CD14-positive monocyte (primary cell): ENCODE data around the gene GRK3. TPM values are rescaled to one million over a fixed set of nuclear protein-coding genes. Genes with fewer than 3 reads are reported as not detected.

ENCODE experiments used
- DNase-seq, 3 donors: peaks; one replicate each; pipeline ENCODE4 v3.0.0-alpha.2; 2011 to 2022
- H2AFZ ChIP-seq: 2 replicates; pipeline ENCODE4 v1.6.0; 2012; ENCODE audit warnings: mild to moderate bottlenecking, low read depth, low read length, inconsistent platforms; ENCODE audit not compliant: insufficient read depth, poor library complexity, severe bottlenecking
- H3K27ac ChIP-seq, 2 donors: 1 replicate in 1 of 2; 2 replicates in 1 of 2; pipeline ENCODE4 v1.5.1; 2012 to 2013; ENCODE audit warnings: low read length in 2 of 2, control low read depth in 1 of 2, inconsistent platforms in 1 of 2, low read depth in 1 of 2, mild to moderate bottlenecking in 1 of 2
- H3K27me3 ChIP-seq, 2 donors: one replicate each; pipeline versions ENCODE4 v1.6.0 to v1.6.1; 2011 to 2013; ENCODE audit warnings: low read length in 2 of 2; ENCODE audit not compliant: control insufficient read depth in 2 of 2, insufficient read depth in 2 of 2
- H3K36me3 ChIP-seq, 2 donors: replicated peaks in 1 of 2; 1 replicate in 1 of 2; 2 replicates in 1 of 2; pipeline versions ENCODE4 v1.5.1 to v1.6.1; 2012 to 2013; ENCODE audit warnings: low read length in 2 of 2, control low read depth in 1 of 2, inconsistent platforms in 1 of 2, mild to moderate bottlenecking in 1 of 2; ENCODE audit not compliant: insufficient read depth in 2 of 2, control insufficient read depth in 1 of 2
- H3K4me1 ChIP-seq, 2 donors: 1 replicate in 1 of 2; 2 replicates in 1 of 2; pipeline versions ENCODE4 v1.5.1 to v1.6.1; 2012 to 2013; ENCODE audit warnings: low read length in 2 of 2, control low read depth in 1 of 2, inconsistent platforms in 1 of 2, mild to moderate bottlenecking in 1 of 2, moderate library complexity in 1 of 2; ENCODE audit not compliant: insufficient read depth in 2 of 2, control insufficient read depth in 1 of 2
- H3K4me2 ChIP-seq: replicated peaks from 2 replicates; pipeline ENCODE3; 2012; ENCODE audit warnings: low read length, moderate library complexity, mild to moderate bottlenecking; ENCODE audit not compliant: poor library complexity, severe bottlenecking; ENCODE audit errors: extremely low read depth
- H3K4me3 ChIP-seq, 3 experiments: fragments of 200-600 bp in 1 of 3; sonication (generic) in 1 of 3; replicated peaks in 1 of 3; 1 replicate in 2 of 3; 2 replicates in 1 of 3; pipeline ENCODE4 v1.5.1; 2011 to 2013; ENCODE audit warnings: low read length in 3 of 3, mild to moderate bottlenecking in 3 of 3, control low read depth in 2 of 3, low read depth in 2 of 3, inconsistent platforms in 1 of 3, moderate library complexity in 1 of 3
- H3K79me2 ChIP-seq: 2 replicates; pipeline ENCODE4 v1.6.0; 2012; ENCODE audit warnings: mild to moderate bottlenecking, control low read depth, inconsistent platforms, low read length, moderate library complexity; ENCODE audit not compliant: insufficient read depth
- H3K9ac ChIP-seq: 2 replicates; pipeline ENCODE4 v1.6.0; 2017; ENCODE audit warnings: low read length, mild to moderate bottlenecking; ENCODE audit not compliant: insufficient read depth, poor library complexity, severe bottlenecking
- H3K9me3 ChIP-seq, 2 donors: replicated peaks in 1 of 2; 1 replicate in 1 of 2; 2 replicates in 1 of 2; pipeline versions ENCODE4 v1.5.1 to v1.6.1; 2012 to 2013; ENCODE audit warnings: low read length in 2 of 2, control low read depth in 1 of 2; ENCODE audit not compliant: control insufficient read depth in 1 of 2, insufficient read depth in 1 of 2
- H4K20me1 ChIP-seq: 2 replicates; pipeline ENCODE4 v1.6.0; 2012; ENCODE audit warnings: mild to moderate bottlenecking, low read length, control low read depth, moderate library complexity; ENCODE audit not compliant: insufficient read depth
- H3K27ac Mint-ChIP-seq, 7 donors: one replicate each; pipeline ENCODE4 v1.8.0; 2020; ENCODE audit warnings: mild to moderate bottlenecking in 7 of 7, mixed read lengths in 7 of 7, moderate library complexity in 6 of 7, inconsistent platforms in 2 of 7
- H3K27me3 Mint-ChIP-seq, 3 donors: one replicate each; pipeline ENCODE4 v1.8.0; 2021 to 2022; ENCODE audit warnings: low read depth in 3 of 3, mild to moderate bottlenecking in 3 of 3, mixed read lengths in 3 of 3, moderate library complexity in 3 of 3, inconsistent platforms in 1 of 3
- H3K36me3 Mint-ChIP-seq, 2 donors: one replicate each; pipeline ENCODE4 v1.8.0; 2020; ENCODE audit warnings: mixed read lengths in 2 of 2, inconsistent platforms in 1 of 2, mild to moderate bottlenecking in 1 of 2
- H3K4me1 Mint-ChIP-seq: one replicate; pipeline ENCODE4 v1.8.0; 2020; ENCODE audit warnings: mild to moderate bottlenecking, mixed read lengths
- H3K4me3 Mint-ChIP-seq, 2 donors: one replicate each; pipeline ENCODE4 v1.8.0; 2020; ENCODE audit warnings: mild to moderate bottlenecking in 2 of 2, mixed read lengths in 2 of 2, moderate library complexity in 1 of 2
- H3K9me3 Mint-ChIP-seq, 7 donors: one replicate each; pipeline ENCODE4 v1.8.0; 2020 to 2022; ENCODE audit warnings: mixed read lengths in 7 of 7, mild to moderate bottlenecking in 6 of 7, moderate library complexity in 6 of 7, inconsistent platforms in 2 of 7
- WGBS: methylation state at CpG from one replicate; pipeline ENCODE4 v1.1.5; 2013; ENCODE audit warnings: missing lambda C conversion rate; ENCODE audit not compliant: insufficient coverage; 5-methylcytosine and 5-hydroxymethylcytosine counted together
- intact Hi-C, 2 donors: fragments of 100-400 bp; cut with micrococcal nuclease; formaldehyde crosslinking; loops; one replicate each; pipeline versions ENCODE4 v1.15.0 to v1.15.1; 2023
- polyA plus RNA-seq, 3 donors: library from polyadenylated mRNA; depleted of rRNA in 1 of 3; unstranded in 2 of 3; stranded (reverse) in 1 of 3; fragments of 300-500 nt in 2 of 3; fragments of >200 nt in 1 of 3; fragmentation: Illumina TruSeq in 2 of 3; gene quantifications; 1 replicate in 2 of 3; 2 replicates in 1 of 3; pipeline ENCODE4 v1.2.3, GENCODE V29; 2012 to 2021
- TF ChIP-seq, protein P1 (sequence below): fragments of 200-600 bp; IDR thresholded peaks from one replicate; pipeline ENCODE4 v1.8.0; 2022; ENCODE audit warnings: antibody characterized with exemption, mild to moderate bottlenecking

The GRK3 gene
- polyA plus RNA-seq, 3 donors = 8.3 to 33.3 (median 9.6) TPM

DNA sequence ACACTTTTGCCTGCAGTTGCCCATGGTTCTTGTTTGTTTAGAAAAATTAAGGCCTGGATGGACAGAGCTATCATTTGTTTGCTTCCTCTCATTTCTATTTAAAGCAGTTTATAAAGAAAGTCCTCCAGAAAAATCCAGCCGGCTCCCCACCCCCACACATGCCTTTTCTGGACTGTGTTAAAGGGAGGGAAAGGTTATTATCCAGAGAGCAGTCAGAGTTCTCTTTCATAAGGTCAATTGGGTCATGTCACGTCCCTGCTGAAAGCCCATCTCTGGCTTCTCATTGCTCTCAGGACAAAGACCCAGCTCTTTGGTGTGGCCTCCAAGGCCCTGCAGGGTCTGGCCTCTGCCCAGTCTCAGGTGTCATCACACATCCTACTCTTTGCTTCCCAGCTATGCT, 9.8 kb upstream of the GRK3 start:
- H3K4me1 Mint-ChIP-seq = no peaks in the 10 kb centered on the region
- Histone ChIP-seq H3K9ac (no peak overlapping the region), H4K20me1 (no peaks in the 10 kb centered on the region), H3K9me3 (peaks cover 0 to 8% of the 10 kb centered on the region in 2 donors), H3K27ac (no peak overlapping the region), H2AFZ (no peak overlapping the region), H3K27me3 (no peaks in the 10 kb centered on the region), H3K4me3 (no peak overlapping the region), H3K4me1 (no peaks in the 10 kb centered on the region), H3K4me2 (no peak overlapping the region), H3K36me3 (no peaks in the 10 kb centered on the region), H3K79me2 (no peaks in the 10 kb centered on the region)
- H3K27me3 Mint-ChIP-seq = peaks cover 0 to 2% (median 2%) of the 10 kb centered on the region in 3 donors
- no peak overlapping the region for H3K4me3 Mint-ChIP-seq
- DNase-seq = no peak
- TF ChIP-seq, protein P1, sequence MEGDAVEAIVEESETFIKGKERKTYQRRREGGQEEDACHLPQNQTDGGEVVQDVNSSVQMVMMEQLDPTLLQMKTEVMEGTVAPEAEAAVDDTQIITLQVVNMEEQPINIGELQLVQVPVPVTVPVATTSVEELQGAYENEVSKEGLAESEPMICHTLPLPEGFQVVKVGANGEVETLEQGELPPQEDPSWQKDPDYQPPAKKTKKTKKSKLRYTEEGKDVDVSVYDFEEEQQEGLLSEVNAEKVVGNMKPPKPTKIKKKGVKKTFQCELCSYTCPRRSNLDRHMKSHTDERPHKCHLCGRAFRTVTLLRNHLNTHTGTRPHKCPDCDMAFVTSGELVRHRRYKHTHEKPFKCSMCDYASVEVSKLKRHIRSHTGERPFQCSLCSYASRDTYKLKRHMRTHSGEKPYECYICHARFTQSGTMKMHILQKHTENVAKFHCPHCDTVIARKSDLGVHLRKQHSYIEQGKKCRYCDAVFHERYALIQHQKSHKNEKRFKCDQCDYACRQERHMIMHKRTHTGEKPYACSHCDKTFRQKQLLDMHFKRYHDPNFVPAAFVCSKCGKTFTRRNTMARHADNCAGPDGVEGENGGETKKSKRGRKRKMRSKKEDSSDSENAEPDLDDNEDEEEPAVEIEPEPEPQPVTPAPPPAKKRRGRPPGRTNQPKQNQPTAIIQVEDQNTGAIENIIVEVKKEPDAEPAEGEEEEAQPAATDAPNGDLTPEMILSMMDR = no peak
- intact Hi-C loops = no loop called here
- H3K36me3 Mint-ChIP-seq = no peaks in the 10 kb centered on the region
- H3K27ac Mint-ChIP-seq = no peak overlapping the region
- H3K9me3 Mint-ChIP-seq = peaks cover 0 to 5% (median 0%) of the 10 kb centered on the region in 7 donors
- 93% methylated on average over 1 of the region's 2 CpGs for WGBS

- TF ChIP-seq, protein P1 = no peak
- peaks cover 0 to 2% (median 2%) of the 10 kb centered on the region in 3 donors for H3K27me3 Mint-ChIP-seq
These were observed 8.9 kb upstream of the GRK3 start for GRCh38 chr22:25555586-25555985.

More at GRCh38 chr22:25555586-25555985, 8.9 kb upstream of the GRK3 start:
- 100% methylated on average over 2 of the region's 4 CpGs for WGBS
- intact Hi-C loops = no loop called here
- Mint-ChIP-seq H3K36me3 (no peaks in the 10 kb centered on the region), H3K4me1 (no peaks in the 10 kb centered on the region), H3K27ac (no peak overlapping the region), H3K4me3 (no peak overlapping the region), H3K9me3 (peaks cover 0 to 3% (median 0%) of the 10 kb centered on the region in 7 donors)
- H4K20me1 ChIP-seq = no peaks in the 10 kb centered on the region
- H3K4me3 ChIP-seq = no peak overlapping the region
- no peaks in the 10 kb centered on the region for H3K4me1 ChIP-seq
- no peak for DNase-seq
- H3K27ac ChIP-seq = no peak overlapping the region
- no peak overlapping the region for H2AFZ ChIP-seq
- no peaks in the 10 kb centered on the region for H3K36me3 ChIP-seq
- H3K79me2 ChIP-seq = no peaks in the 10 kb centered on the region
- no peaks in the 10 kb centered on the region for H3K27me3 ChIP-seq
- peaks cover 0 to 6% of the 10 kb centered on the region in 2 donors for H3K9me3 ChIP-seq
- H3K9ac ChIP-seq = no peak overlapping the region
- H3K4me2 ChIP-seq = no peak overlapping the region
